PFSK-1 (cell line): ENCODE results near the gene DUS1L.

Experiments used
- FOXP2 ChIP-seq: optimal IDR thresholded peaks from 2 replicates; pipeline ENCODE3; 2011; ENCODE audit warnings: borderline replicate concordance, control low read depth, inconsistent platforms; ENCODE audit not compliant: insufficient read depth; ENCODE audit errors: extremely low read length, extremely low read depth
- POLR2AphosphoS5 ChIP-seq: IDR thresholded peaks from 2 replicates; pipeline ENCODE4 v1.6.1; 2012; ENCODE audit warnings: low read depth, mild to moderate bottlenecking, control low read depth, low read length, moderate library complexity
- TAF1 ChIP-seq: IDR thresholded peaks from 2 replicates; pipeline ENCODE4 v1.6.1; 2012; ENCODE audit warnings: low read length, control low read depth, borderline replicate concordance; ENCODE audit not compliant: insufficient read depth
- TF ChIP-seq, protein P1 (sequence below), 2 experiments: IDR thresholded peaks; 2 replicates each; pipeline versions ENCODE4 v1.6.1 to v1.8.0; 2011 to 2012; ENCODE audit warnings: low read depth in 2 of 2, low read length in 2 of 2, control low read depth in 1 of 2, inconsistent platforms in 1 of 2, mild to moderate bottlenecking in 1 of 2, moderate library complexity in 1 of 2; ENCODE audit not compliant: insufficient read depth in 1 of 2

- TF ChIP-seq POLR2AphosphoS5 = no peak
- TF ChIP-seq, protein P1, sequence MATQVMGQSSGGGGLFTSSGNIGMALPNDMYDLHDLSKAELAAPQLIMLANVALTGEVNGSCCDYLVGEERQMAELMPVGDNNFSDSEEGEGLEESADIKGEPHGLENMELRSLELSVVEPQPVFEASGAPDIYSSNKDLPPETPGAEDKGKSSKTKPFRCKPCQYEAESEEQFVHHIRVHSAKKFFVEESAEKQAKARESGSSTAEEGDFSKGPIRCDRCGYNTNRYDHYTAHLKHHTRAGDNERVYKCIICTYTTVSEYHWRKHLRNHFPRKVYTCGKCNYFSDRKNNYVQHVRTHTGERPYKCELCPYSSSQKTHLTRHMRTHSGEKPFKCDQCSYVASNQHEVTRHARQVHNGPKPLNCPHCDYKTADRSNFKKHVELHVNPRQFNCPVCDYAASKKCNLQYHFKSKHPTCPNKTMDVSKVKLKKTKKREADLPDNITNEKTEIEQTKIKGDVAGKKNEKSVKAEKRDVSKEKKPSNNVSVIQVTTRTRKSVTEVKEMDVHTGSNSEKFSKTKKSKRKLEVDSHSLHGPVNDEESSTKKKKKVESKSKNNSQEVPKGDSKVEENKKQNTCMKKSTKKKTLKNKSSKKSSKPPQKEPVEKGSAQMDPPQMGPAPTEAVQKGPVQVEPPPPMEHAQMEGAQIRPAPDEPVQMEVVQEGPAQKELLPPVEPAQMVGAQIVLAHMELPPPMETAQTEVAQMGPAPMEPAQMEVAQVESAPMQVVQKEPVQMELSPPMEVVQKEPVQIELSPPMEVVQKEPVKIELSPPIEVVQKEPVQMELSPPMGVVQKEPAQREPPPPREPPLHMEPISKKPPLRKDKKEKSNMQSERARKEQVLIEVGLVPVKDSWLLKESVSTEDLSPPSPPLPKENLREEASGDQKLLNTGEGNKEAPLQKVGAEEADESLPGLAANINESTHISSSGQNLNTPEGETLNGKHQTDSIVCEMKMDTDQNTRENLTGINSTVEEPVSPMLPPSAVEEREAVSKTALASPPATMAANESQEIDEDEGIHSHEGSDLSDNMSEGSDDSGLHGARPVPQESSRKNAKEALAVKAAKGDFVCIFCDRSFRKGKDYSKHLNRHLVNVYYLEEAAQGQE (IDR thresholded peaks at IDR 0.05; ENCODE audit: insufficient read depth in 1 of 2, low read depth in 2 of 2, low read length in 2 of 2) = no peak
- no peak for TF ChIP-seq TAF1
- no peak for TF ChIP-seq FOXP2
Observed at GRCh38 chr17:82012261-82012639, 53.4 kb downstream of the DUS1L start.
